ENCODE results near the gene NCCRP1. TPM values are rescaled to one million over a fixed set of nuclear protein-coding genes. Genes with fewer than 3 reads are reported as not detected.
"Not testable (repeated sequence)": the region's sequence is repeated elsewhere in the genome, so short reads cannot be mapped to it uniquely, and the experiment has no call there.

NCCRP1 gene
- total RNA-seq, 1 experiment from 2014 or later: not detected

DNA sequence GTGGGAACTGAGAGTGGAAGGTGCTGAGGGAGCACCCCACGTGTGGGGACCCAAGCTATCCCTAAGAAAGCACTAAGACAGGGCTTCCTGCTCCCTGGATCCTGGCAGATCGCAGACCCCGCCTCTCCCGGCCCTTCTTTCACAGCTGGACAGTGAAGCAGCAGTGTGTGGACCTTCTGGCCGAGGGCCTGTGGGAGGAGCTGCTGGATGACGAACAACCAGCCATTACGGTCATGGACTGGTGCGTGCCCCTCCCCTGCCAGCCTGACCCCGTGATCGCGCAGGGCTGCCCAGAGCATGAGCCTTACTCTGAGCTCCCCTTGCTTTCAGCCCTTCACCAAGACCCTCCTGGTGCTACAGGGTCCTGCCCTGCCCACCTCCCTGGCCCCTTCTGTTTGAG lies 2.3 kb downstream of the NCCRP1 start:
- H3K9me3 ChIP-seq (replicated peaks): no peaks in the 10 kb centered on the region

DNA sequence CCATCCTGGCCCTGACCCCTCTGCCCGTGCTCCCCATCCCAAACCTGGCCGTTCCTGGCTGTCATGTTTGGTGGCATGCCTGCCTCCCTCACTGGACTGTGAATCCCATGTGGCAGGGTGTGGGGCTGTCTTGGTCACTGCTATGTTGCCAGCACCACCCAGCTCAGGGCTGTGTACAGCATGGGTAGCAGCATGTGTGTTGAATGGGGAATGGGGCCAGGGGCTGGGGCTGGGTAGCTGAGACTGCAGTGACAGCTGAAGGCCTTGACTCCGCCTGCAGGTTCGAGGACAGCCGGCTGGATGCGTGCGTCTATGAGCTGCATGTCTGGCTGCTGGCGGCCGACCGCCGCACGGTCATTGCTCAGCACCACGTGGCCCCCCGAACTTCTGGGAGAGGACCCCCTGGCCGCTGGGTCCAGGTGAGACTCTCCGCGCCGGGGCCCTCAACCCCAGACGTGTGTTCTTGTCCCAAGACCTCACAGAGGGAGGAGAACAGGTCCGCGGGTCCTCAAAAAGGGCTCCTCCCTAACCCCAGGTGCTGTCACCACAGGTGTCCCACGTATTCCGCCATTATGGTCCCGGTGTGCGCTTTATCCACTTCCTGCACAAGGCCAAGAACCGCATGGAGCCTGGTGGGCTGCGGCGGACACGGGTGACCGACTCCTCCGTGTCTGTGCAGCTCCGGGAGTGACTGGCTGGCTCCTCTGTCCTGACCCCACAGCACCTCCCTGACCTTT lies 3.5 kb downstream of the NCCRP1 start:
- Histone ChIP-seq H3K36me3 (no peaks in the 10 kb centered on the region), H3K4me1 (replicated peaks) (no peaks in the 10 kb centered on the region), H3K27me3 (replicated peaks) (peaks cover 73% of the 10 kb centered on the region), H3K27ac (no peak overlapping the region), H3K4me3 (no peak overlapping the region), H3K9me3 (replicated peaks) (no peaks in the 10 kb centered on the region)
- DNase-seq (ENCODE audit: low read depth in 1 of 2, low spot score in 2 of 2): no peak

More for the DNA sequence above, 2.3 kb downstream of the NCCRP1 start:
- Histone ChIP-seq H3K27ac (no peak overlapping the region), H3K27me3 (replicated peaks) (peaks cover 71% of the 10 kb centered on the region), H3K4me1 (replicated peaks) (no peaks in the 10 kb centered on the region), H3K36me3 (no peaks in the 10 kb centered on the region), H3K4me3 (no peak overlapping the region)
- no peak for DNase-seq (ENCODE audit: low read depth in 1 of 2, low spot score in 2 of 2)

DNA sequence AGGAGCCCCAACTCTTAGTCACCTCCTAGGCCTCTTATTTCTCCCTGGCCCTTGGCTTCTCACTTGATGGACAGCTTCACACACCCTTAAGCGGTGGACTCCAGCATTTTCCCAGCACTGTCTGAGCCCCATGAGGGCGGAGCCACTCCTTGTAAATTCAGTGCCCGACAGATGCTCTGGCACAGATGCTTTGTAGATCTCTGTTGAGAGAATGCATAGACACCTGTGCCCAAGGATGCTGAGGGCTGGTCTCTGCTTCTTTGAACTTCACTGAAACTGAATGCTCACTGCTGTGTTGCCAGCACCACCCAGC lies 4.0 kb downstream of the NCCRP1 start:
- no peaks in the 10 kb centered on the region for H3K9me3 ChIP-seq (replicated peaks)
- H3K4me3 ChIP-seq: no peak overlapping the region
- no peaks in the 10 kb centered on the region for H3K36me3 ChIP-seq
- no peak for DNase-seq (ENCODE audit: low read depth in 1 of 2, low spot score in 2 of 2)
- H3K27me3 ChIP-seq (replicated peaks): peaks cover 68% of the 10 kb centered on the region
- H3K27ac ChIP-seq: no peak overlapping the region
- no peaks in the 10 kb centered on the region for H3K4me1 ChIP-seq (replicated peaks)

DNA sequence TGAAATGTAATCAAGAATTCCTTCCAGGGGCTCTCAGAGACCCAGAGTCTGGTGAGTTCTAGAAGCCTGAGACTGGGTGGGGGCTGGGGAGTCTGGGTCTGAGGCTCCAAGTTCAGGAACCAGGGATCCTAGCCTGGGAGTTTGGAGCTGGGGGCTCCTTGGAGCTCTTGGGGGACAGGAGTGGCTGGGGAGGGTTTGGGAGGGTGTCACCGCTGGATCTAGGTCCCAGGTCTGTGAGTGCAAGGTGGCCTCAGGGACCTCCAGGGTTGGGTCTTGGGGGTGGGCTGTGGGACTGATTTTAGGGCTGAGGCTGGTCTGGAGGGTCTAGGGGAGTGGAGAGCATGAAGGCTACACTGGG lies 6.2 kb downstream of the NCCRP1 start:
- no peak for DNase-seq (ENCODE audit: low read depth in 1 of 2, low spot score in 2 of 2)
- Histone ChIP-seq H3K36me3 (no peaks in the 10 kb centered on the region), H3K4me1 (replicated peaks) (no peaks in the 10 kb centered on the region), H3K27me3 (replicated peaks) (peaks cover 51% of the 10 kb centered on the region), H3K9me3 (replicated peaks) (no peaks in the 10 kb centered on the region), H3K4me3 (no peak overlapping the region), H3K27ac (no peak overlapping the region)

DNA sequence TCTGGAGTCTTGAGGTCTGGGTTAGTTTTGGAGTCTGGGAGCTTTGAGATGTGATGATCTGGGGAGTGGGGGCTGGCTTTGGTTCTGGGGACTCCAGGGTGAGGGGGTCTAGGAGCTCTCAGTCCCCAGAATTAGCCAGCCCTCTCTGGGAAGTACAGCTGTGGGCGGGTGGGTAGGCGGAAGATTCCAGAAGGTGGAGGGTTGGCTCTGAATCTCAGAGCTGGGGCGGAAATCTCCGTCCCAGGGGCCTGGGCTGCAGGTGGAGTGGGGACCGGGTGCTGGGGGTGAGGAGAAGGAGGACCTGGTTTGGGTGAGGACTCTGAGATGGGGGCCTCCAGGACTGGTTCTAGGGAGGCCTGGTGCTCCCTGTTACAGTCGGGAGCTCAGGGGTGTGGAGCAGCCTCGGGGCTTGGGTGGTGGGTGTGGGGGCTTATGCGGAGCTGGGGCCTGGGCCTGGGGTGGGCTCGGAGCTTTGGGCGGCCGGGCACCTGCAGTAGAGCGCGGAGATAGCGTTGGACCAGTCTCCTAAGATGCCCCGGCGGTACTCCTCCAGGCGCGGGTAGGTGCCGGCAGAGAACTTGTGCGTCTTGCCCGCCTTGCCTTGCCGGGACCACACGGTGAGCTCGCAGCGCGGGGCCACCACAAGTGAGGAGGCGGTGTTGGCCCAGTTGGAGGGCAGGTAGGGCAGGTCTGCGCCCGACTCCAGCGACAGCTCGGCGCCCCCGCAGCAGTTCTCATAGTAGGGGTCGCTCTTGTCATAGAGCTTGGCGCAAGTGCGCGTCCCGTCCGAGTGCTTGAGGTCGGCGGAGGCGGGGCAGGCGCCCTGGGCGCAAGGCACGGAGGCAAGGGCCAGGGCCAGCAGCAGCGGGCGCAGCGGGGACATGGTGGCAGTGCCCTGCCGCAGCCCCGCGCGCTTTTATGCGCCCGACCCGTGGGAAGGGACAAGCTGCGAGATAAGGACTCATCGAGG lies 6.9 kb downstream of the NCCRP1 start, which contains the start of gene SYCN:
Gene SYCN, minus strand, starts transcription at position 892 of the 970 bp plus-strand sequence. Its CDS starts 9 bp downstream, at position 883.
- Histone ChIP-seq H3K36me3 (no peaks in the 10 kb centered on the region), H3K9me3 (replicated peaks) (no peaks in the 10 kb centered on the region), H3K4me1 (replicated peaks) (no peaks in the 10 kb centered on the region), H3K4me3 (no peak within 1 kb of the TSS), H3K27me3 (replicated peaks) (peaks cover 49% of the 10 kb centered on the region), H3K27ac (no peak within 1 kb of the TSS)
- DNase-seq (ENCODE audit: low read depth in 1 of 2, low spot score in 2 of 2): no peak

DNA sequence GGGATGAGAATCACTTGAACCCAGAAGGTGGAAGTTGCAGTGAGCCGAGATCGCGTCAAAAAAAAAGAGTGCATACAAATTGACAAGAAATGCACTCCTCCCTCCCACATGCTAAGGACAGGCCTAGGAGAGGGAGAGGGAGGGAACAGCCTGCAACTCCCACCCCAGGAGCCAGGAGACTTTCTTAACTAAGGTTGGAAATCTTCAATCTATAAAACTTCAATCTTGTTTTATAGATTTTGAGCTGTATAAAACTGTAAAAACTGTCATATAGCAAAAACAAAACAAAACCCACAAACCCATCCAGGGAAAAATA lies 8.6 kb downstream of the NCCRP1 start:
- no peak for DNase-seq (ENCODE audit: low read depth in 1 of 2, low spot score in 2 of 2)
- no peaks in the 10 kb centered on the region for H3K36me3 ChIP-seq
- peaks cover 50% of the 10 kb centered on the region for H3K27me3 ChIP-seq (replicated peaks)

DNA sequence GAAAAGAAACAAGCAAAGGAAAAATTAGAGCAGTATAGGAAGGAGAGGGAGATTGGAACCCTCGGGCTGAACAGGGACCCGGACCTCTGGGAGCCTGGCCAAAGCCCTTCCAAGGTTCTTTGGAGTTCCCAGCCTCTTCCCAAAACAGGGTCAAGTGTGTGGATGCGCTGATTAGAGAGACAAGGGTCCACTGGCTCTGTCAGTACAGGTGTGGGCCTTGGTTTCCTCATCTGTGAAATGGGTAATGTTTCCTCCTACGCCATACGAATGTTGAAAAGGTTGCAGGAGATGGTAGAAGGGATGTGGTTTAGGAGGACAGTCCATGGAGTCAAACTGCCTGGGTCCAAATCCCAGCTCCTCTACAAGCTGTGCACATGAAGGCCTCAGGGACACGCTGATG lies 9.4 kb downstream of the NCCRP1 start:
- Histone ChIP-seq H3K9me3 (replicated peaks) (no peaks in the 10 kb centered on the region), H3K4me3 (no peak overlapping the region), H3K4me1 (replicated peaks) (no peaks in the 10 kb centered on the region), H3K27me3 (replicated peaks) (peaks cover 47% of the 10 kb centered on the region), H3K27ac (no peak overlapping the region), H3K36me3 (no peaks in the 10 kb centered on the region)
- DNase-seq (ENCODE audit: low read depth in 1 of 2, low spot score in 2 of 2): no peak

More for the DNA sequence above, 8.6 kb downstream of the NCCRP1 start:
- Histone ChIP-seq H3K27ac (no peak overlapping the region), H3K4me1 (replicated peaks) (no peaks in the 10 kb centered on the region), H3K9me3 (replicated peaks) (no peaks in the 10 kb centered on the region), H3K4me3 (no peak overlapping the region)

DNA sequence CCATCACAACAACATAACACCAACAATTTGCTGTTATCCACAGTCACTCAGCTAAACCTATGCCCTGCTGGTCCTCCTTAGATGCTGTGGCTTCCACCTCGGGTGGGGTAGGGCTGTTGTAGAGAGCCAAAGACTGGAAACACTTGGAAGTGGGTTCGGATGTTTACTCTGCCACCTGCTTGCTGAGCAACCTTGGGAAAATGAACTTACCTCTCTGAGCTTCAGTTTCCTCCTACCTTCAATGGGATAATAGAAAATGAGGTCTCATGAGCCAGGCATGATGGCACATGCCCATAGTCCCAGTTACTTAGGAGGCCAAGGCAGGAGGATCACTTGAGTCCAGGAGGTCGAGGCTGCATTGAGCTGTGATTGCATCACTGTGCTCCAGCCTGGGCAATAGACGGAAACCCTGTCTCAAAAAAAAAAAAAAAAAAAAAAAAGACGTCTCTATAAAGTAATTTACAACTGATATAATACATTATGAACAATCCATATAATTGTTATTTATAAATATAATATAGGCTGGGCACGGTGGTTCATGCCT lies 10.6 kb downstream of the NCCRP1 start:
- H3K4me3 ChIP-seq: no peak overlapping the region
- no peaks in the 10 kb centered on the region for H3K36me3 ChIP-seq
- no peaks in the 10 kb centered on the region for H3K4me1 ChIP-seq (replicated peaks)
- H3K27me3 ChIP-seq (replicated peaks): peaks cover 36% of the 10 kb centered on the region
- no peak overlapping the region for H3K27ac ChIP-seq
- no peaks in the 10 kb centered on the region for H3K9me3 ChIP-seq (replicated peaks)
- DNase-seq (ENCODE audit: low read depth in 1 of 2, low spot score in 2 of 2): no peak

DNA sequence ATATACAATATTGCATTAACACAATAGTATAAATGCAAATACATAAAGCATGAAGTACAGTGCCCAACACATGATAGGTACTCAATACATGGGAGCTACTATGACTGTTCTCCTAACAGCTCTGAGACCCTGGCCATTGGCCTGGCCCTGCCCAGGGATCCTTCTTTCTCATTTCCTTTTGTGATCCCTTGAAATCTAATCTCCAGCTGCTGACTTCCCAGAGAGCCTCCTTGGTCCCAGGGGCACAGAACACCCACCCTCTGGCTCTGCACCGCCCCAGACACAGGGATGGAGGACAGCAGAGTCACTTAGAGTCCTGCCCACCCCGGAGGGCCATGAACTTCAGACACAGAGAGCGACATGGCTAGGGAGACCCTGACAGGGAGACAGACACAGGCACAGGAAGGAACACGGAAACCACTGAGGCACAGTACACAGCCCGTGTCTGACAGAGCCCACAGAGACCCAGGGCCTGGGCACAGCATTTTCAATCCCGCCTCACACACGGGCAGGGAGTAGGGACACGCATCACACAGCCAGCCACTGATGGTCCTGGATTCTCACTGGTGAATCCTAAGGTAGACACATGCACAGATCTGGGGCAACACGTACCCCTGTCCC lies 11.5 kb downstream of the NCCRP1 start:
- no peaks in the 10 kb centered on the region for H3K36me3 ChIP-seq
- DNase-seq (ENCODE audit: low read depth in 1 of 2, low spot score in 2 of 2): no peak
- H3K4me3 ChIP-seq: no peak overlapping the region
- H3K9me3 ChIP-seq (replicated peaks): no peaks in the 10 kb centered on the region
- H3K27me3 ChIP-seq (replicated peaks): peaks cover 28% of the 10 kb centered on the region
- H3K4me1 ChIP-seq (replicated peaks): no peaks in the 10 kb centered on the region
- H3K27ac ChIP-seq: no peak overlapping the region

DNA sequence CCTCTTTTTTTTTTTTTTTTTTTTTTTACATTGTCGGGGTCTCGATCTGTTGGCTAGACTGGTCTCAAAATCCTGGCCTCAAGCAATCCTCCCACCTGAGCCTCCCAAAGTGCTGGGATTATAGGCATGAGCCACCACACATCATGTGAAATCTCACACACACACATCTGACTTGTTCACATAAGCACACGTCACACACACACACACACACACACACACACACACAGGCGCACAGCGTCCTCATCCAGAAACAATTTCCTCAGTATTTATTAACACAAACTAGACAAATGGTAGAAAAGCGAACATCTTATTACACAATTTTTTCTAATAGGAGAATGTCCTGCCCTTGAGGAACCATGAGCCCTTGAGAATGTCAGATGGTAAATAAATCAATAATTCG lies 12.4 kb downstream of the NCCRP1 start:
- no peak for DNase-seq (ENCODE audit: low read depth in 1 of 2, low spot score in 2 of 2)
- Histone ChIP-seq H3K9me3 (replicated peaks) (no peaks in the 10 kb centered on the region), H3K4me3 (no peak overlapping the region), H3K27ac (no peak overlapping the region), H3K27me3 (replicated peaks) (peaks cover 18% of the 10 kb centered on the region), H3K4me1 (replicated peaks) (no peaks in the 10 kb centered on the region), H3K36me3 (no peaks in the 10 kb centered on the region)

DNA sequence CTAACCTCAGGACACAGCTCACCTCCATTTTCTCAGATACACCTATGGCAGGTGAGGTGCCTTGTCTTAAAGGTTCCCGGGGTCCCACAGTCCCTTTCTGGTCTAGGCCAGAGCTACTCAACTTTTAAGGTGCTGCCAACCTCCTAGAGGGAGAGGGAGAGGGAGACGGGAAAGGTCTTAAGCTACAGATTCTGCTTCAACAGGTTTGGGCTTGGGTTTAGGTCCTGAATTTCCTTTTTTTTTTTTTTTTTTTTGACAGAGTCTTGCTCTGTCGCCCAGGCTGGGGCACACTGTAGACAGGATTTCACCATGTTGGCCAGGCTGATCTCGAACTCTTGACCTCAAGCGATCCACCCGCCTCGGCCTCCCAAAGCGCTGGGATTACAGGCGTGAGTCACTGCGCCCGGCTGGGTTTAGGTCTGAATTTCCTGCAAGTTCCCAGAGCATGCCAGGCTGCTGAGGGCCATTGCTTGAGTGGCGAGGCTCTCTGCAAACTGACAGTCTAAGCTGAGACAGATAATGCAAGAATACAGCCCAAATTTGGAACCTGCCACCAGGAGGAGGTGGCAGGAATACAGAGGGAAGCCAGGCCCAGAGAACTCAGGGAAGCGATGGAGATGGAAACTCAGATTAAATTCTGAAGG lies 15.1 kb downstream of the NCCRP1 start:
- no peaks in the 10 kb centered on the region for H3K36me3 ChIP-seq
- H3K9me3 ChIP-seq (replicated peaks): no peaks in the 10 kb centered on the region
- peaks cover 20% of the 10 kb centered on the region for H3K27me3 ChIP-seq (replicated peaks)
- no peak for DNase-seq (ENCODE audit: low read depth in 1 of 2, low spot score in 2 of 2)
- no peak overlapping the region for H3K27ac ChIP-seq
- no peak overlapping the region for H3K4me3 ChIP-seq
- H3K4me1 ChIP-seq (replicated peaks): no peaks in the 10 kb centered on the region

DNA sequence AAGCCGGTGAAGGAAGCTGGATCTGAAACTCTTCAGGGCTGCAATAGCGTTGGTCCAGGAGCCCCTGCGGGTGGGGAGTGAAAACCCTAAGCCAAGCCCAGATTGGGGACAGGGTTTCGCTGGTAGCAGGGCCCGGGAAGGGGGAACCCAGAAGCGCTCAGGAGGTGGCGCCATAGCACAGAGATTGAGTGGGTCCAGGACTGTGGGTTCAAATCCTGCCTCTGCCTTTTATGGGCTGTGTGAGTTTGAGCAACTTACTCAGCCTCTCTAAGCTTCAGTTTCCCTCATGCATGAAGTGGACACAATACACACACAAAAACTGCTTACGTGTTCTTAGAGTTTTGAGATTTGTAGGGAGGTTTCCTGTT lies 15.6 kb downstream of the NCCRP1 start:
- H3K4me1 ChIP-seq (replicated peaks): no peaks in the 10 kb centered on the region
- no peak for DNase-seq (ENCODE audit: low read depth in 1 of 2, low spot score in 2 of 2)

DNA sequence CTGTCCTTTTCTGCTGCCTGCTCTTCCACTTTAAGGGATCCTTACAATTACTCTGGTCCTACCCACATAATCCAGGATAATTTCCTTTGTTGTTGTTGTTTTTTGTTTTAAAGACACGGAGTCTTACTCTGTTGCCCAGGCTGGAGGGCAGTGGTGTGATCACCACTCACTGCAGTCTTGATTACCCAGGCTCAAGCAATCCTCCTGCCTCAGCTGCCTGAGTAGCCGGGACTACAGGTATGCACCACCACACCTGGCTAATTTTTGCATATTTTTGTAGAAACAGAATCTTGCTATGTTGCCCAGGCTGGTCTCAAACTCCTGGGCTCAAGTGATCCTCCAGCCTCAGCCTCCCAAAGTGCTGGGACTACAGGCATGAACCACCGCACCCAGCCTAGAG lies 18.6 kb downstream of the NCCRP1 start:
- H3K9me3 ChIP-seq (replicated peaks); H3K27ac ChIP-seq; H3K4me1 ChIP-seq (replicated peaks); DNase-seq (ENCODE audit: low read depth in 1 of 2, low spot score in 2 of 2); H3K4me3 ChIP-seq; H3K36me3 ChIP-seq; H3K27me3 ChIP-seq (replicated peaks): not testable (repeated sequence)

More for the DNA sequence above, 15.6 kb downstream of the NCCRP1 start:
- Histone ChIP-seq H3K27ac (no peak overlapping the region), H3K9me3 (replicated peaks) (no peaks in the 10 kb centered on the region), H3K4me3 (no peak overlapping the region), H3K27me3 (replicated peaks) (peaks cover 20% of the 10 kb centered on the region), H3K36me3 (no peaks in the 10 kb centered on the region)

All from SJSA1 (cell line).